Tongue (tissue), 2 donors: ENCODE data around the gene SF3B2. TPM values are rescaled to one million over a fixed set of nuclear protein-coding genes. Genes with fewer than 3 reads are reported as not detected.
A peak's percentile ranks its signal among the peaks of the same experiment; 100 is the strongest.
"Not testable (repeated sequence)": the region's sequence is repeated elsewhere in the genome, so short reads cannot be mapped to it uniquely, and the experiment has no call there.

Experiments
- DNase-seq: peaks from one replicate; pipeline ENCODE4 v3.0.0-alpha.2; 2015
- total RNA-seq: library from RNA; depleted of rRNA; stranded (reverse); fragments of >200 nt; gene quantifications from one replicate; pipeline ENCODE4 v1.2.3, GENCODE V29; 2014

Gene SF3B2, protein sequence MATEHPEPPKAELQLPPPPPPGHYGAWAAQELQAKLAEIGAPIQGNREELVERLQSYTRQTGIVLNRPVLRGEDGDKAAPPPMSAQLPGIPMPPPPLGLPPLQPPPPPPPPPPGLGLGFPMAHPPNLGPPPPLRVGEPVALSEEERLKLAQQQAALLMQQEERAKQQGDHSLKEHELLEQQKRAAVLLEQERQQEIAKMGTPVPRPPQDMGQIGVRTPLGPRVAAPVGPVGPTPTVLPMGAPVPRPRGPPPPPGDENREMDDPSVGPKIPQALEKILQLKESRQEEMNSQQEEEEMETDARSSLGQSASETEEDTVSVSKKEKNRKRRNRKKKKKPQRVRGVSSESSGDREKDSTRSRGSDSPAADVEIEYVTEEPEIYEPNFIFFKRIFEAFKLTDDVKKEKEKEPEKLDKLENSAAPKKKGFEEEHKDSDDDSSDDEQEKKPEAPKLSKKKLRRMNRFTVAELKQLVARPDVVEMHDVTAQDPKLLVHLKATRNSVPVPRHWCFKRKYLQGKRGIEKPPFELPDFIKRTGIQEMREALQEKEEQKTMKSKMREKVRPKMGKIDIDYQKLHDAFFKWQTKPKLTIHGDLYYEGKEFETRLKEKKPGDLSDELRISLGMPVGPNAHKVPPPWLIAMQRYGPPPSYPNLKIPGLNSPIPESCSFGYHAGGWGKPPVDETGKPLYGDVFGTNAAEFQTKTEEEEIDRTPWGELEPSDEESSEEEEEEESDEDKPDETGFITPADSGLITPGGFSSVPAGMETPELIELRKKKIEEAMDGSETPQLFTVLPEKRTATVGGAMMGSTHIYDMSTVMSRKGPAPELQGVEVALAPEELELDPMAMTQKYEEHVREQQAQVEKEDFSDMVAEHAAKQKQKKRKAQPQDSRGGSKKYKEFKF
- total RNA-seq, result 95.4 TPM

DNA sequence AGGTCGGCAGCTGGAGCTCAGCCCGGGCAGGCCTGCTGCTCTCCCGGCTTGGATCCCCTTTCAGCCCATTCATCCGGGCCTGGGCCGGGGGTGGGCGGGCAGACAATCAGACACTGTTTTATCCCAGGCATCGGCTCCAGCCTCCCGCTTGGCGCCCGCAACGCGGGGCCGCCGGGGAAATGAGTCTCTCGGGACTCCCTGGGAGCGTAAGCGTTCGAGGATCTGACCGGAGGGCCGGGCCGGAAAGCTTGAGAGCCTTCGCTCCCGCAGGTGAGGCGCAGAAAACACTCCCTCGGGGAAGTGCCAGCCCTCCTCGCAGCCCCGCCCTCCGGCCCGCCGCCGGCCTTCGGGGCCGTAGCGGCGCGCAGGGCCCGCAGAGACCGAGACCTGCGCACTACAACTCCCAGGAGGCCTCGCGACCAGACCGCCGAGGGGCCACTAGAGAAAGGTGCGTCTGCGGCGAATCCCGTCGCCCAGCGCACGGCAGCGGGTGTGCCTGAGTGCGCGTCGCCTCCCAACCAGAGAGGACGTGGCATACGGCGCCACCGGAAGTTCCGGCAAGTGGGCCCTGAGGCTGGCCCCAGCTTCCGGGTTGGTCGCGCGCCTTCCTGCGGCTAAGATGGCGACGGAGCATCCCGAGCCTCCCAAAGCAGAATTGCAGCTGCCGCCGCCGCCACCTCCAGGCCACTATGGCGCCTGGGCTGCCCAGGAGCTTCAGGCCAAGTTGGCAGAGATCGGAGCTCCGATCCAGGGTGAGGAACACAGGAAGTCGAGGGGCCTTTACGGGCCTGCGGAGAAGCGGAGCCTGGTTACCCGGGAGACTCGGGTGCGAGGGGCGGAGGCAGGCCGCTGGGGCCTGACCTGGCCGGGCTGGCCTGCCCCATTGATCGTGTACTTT lies at the start of gene SF3B2:
TSS of gene SF3B2 (plus strand) at position 599 of the 898 bp plus-strand sequence. CDS start at position 620, 21 bp downstream.
- DNase-seq, result peak; percentile 98

DNA sequence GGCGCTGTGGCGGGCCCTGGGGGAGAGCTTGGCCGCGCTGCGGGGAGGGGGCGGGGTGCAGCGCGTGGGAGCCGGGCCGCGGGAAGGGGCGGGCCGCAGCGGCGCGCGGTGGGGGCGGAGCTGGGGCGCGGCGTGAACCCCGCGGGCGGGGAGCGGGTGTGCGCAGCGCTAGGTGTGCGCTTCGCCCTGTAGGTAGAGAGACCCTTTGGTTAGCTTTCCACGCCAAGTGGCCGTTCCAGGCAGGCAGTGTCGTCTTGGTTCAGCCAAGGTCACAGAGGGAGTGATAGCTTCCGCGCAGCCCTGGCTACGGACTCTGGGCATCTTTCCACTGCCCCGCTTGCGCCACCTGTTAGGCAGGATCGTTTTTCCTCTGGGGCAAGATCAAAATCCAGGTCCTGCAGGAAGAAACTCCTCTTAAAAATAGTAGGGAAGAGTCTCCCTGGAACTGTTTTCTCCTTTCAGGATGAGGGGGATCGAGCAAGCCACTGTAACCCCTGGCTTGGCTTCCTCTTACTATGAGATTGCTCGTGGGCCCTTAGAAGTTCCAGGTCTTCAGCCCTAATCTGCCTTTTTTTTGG lies 49.4 kb upstream of the SF3B2 start:
- DNase-seq, result peak; percentile 68

DNA sequence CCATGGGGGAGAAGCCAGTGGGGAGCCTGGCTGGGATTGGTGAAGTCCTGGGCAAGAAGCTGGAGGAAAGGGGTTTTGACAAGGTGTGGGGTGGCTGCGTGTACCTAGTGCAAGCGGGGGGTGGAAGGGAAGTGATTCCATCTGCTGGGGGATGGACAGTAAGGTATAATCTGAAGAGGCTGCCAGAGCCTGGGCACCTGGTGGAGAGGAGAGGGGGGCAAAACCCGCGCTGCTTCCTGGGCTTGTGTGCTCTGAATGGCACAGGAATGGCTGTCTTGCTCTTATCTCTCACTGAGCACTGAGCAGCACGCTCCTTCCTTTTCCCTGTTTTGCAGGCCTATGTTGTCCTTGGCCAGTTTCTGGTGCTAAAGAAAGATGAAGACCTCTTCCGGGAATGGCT lies 48.9 kb upstream of the SF3B2 start:
- DNase-seq, result no peak

DNA sequence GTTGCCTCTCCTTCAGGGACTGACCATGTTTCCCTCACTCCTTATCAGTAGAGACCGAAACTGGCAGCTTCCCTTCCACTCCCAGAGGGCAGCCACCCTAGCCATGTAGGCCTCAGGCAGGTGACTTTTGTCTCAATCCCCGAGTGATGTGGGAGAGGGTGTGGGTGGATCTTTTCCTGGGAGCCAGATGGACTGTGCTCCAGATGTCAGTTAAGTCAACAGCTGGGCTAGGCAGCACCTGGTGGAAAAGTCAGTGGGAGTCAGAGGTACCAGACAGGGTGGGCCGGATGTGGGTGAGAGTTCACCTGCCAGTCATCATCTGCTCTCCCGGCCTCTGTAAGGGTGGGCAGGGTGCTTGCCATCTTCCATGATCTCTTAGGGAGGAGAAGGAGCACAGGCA lies 48.0 kb upstream of the SF3B2 start:
- DNase-seq, result no peak

DNA sequence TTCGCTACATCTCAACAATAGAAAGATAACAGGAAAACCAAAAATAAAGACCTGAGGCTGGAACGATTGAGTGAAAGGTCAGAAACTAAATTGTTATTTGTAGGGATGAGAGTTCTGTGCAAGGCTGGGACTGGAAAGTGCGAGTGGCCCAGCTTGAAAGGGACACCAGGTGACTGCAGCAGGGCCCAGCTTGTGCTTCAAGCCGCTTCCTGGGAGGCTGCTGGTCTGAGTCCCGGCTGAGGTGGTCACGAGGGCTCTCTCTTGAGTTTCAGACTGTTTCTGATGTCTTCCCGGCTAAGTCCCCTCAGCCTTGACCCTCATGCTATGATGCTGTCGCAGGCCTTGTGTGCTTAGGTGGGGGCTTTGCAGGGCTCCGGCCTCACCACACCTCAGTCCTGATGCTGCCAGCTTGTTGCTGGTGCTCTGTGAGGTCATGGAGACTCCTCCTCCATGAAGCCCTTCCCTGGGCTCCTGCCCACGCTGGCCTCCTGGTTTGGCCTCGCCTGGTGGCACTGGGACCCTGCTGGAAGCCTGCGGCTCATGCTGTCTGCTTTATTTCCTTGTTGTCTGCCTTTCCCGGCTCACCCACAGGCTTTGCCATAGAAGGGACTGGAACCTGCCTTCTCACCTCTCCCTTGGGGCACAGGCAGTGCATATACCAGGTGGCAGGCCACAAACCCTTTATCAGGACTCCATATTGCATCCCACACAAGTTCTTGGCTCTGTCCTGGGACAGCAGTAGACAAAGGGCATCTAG lies 45.9 kb upstream of the SF3B2 start:
- DNase-seq, result no peak

DNA sequence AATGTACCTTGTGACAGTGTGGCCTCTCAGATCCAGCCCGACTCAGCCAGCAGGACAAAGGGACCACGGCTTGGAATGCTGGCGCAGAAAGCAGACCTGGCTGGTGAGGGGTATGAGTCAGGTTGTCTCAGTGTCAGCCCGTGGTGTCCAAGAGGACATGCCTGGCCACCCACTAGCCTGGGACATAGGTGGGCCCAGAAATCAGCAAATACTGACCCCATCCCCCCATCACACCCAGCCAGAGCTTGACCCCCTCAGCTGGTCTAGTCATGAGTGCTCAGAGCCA lies 45.3 kb upstream of the SF3B2 start:
- no peak for DNase-seq

DNA sequence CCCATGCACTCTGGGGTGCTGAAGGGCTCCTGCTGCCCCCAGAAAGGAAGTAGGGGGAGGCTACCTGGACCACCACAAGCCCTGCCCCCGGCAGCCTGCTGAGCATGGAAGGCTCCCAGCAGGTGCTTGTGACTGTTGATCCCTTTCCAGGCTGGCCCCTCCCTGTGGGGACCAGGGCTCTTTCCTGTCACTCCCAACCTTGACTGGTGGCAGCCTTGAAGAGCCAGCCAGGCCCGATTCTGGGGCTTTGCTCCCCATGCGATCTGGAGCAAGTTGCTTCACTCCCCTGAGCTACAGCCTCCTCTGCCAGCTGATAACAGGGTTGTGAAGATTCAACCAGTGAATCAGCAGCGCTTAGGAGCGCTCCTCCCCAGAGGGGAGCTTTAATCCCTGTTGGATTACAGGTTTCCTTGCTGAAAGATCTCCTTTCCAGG lies 44.9 kb upstream of the SF3B2 start:
- DNase-seq, result no peak

DNA sequence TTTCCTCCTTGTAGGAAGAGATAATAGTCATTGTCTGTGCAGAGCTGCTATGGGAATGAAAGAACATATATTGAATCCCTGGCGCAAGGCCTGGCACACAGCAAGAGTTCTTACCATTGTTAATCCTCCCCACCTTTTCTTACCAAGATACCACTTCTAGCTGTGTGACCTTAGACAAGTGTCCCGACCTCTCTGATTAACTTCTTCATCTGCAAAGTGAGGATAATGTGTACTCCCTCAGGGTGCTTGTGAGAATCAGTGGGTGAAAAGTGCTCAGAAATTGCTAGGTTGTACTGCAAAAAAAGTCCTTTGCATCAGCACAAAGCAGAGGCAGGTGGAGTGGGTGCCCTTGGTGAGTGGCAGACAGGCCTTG lies 44.1 kb upstream of the SF3B2 start:
- DNase-seq, result no peak

DNA sequence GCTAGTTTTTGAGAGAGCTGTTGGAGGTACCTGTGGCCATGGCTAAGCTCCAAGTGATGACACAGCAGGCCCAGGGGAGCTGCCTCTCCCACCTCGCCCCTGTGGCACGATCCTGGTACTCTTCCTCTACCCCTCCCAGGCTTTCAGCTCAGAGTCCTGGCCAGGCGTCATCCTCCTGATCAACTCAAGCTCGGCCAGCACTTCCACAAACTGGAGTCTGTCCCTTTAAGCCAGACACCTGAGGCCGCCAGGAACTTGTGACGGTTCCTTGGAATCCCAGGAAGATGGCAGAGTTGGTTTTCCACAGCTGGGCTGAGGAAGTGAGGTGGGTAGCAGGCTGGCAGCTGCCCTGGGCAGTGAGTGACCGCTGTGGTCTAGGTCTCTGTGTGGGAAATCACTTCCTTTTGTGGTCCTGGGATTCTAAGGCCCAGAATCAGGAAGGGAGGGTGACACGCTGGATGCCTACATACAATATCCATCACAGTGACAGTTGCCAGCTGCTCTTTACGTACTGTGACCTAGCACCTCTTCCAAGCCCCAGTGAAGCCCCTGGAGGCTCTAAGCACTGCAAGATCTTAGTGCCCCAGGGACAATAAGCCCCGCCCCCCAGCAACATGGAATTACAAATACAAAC lies 43.6 kb upstream of the SF3B2 start:
- DNase-seq, result no peak

DNA sequence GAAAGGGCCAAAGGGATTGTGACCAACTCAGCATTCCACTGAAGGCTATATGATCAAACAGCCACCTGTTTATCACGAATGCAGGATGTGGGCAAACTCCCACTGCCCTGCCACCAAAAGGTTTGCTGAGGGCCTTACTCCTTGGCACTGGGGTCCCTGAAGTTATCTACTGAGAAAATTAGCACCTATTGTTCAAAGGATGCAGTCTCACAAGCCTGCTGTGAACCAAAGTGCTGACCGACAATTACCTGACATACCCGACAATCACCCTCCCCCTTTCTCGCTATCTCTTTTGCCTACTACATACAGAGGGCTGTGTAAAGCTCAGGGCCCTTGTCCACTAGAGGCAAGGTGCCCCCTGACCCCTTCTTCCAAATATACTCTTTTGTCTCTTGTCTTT lies 42.1 kb upstream of the SF3B2 start:
- DNase-seq, result not testable (repeated sequence)

DNA sequence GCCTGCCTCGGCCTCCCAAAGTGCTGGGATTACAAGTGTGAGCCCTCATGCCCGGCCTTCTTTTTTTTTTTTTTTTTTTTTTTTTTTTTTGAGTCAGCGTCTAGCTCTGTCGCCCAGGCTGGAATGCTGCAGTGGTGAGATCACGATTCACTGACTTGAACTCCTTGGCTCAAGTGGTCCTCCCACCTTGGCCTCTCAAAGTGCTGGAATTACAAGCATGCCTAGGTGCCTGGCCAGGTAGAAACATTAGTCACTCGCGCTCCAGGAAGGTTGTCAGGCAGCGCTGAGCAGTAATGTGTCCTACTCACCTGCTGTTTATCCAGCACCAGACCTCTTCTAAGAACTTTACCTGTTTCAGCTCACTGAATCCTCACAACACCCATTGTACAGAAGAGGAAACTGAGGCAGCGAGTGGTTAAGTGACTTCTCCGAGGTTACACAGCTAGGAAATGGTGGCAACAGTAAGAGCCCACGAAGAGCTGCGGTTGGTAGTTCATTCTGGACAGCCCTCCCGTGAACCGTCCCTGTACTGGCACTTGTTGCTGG lies 40.9 kb upstream of the SF3B2 start:
- no peak for DNase-seq

DNA sequence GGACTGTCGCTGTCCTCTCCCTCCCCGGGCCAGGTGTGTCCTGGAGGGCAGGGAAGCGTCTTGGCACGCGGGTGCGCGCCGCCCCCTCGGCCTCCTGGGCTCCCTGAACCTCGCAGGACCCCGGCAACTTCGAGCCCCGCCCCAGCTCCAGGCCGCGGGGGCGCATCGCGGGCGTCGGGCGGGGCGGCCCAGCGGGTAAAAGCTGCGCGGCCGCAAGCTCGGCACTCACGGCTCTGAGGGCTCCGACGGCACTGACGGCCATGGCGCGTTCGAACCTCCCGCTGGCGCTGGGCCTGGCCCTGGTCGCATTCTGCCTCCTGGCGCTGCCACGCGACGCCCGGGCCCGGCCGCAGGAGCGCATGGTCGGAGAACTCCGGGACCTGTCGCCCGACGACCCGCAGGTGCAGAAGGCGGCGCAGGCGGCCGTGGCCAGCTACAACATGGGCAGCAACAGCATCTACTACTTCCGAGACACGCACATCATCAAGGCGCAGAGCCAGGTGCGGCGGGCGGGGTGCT lies 40.3 kb upstream of the SF3B2 start, which contains the start of gene CST6:
TSS of gene CST6 (plus strand) at position 224 of the 519 bp plus-strand sequence. CDS start at position 261, 37 bp downstream.
- DNase-seq, result no peak

DNA sequence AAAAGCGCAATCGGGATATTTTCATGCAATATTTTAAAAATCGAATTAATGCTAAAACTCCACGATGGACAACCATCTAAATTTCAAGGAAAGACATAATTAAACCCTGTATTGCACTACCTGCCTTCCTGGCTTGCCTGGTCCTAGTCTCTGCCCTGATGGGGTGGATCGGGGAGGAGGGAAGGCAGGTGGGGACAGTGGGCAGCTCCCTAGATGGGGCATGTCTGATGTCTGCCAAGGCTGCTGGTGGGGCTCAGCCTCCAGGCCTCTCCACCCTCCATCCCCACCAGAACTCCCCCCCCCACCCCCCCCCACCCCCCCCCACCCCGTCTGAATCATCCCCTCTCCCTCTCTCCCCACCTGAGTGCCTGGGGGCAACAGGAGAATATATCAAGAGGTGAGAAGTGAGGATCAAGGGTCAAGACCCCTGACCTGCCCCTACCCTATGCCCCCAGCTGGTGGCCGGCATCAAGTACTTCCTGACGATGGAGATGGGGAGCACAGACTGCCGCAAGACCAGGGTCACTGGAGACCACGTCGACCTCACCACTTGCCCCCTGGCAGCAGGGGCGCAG lies 39.7 kb upstream of the SF3B2 start:
- no peak for DNase-seq

DNA sequence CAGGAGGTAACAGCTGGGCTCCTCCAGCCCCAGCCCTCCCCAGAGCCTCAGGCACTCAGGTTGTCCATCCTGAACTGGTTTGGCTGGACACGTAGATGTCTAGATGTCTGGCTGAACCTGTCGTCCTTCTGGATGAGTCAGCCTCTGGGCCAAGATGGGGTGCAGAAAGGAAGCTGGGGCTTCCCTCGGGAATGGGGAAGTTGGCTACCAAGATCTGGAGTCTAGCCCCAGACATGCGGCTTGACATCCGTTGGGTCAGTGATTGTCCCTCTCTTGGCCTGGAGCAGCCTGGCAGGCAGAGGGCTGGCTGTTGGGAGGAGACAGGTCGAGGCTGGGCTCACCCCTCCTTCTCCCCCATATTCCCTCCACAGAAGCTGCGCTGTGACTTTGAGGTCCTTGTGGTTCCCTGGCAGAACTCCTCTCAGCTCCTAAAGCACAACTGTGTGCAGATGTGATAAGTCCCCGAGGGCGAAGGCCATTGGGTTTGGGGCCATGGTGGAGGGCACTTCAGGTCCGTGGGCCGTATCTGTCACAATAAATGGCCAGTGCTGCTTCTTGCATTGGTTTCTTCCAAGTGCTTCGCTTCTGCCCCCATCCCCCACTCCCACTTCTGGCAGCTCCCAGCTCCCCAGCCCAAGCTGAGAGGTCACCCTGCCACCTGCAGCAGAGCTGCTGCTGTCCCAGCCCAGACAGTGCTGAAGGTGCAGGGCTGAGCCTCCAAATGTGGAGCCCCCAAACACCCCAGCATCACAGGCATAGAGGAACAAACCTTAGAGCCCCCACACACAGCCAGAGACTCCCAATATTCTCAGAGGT lies 39.0 kb upstream of the SF3B2 start:
- no peak for DNase-seq

DNA sequence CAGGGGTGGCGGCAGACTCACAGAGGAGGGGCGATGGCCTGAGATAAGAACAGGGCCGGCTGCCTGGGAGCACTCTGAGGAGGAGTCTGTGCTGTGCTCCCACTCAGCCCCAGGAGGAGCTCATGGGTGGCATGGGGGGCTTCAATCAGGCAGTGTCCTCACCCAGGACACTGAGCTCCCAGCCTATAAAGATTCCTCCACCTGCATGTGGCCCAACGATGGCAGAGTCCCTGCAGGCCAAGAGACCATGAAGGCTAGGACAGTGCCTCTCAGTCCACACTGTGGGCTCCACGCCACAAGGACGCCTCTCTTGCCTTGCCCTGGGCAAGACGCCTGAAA lies 38.4 kb upstream of the SF3B2 start:
- no peak for DNase-seq

DNA sequence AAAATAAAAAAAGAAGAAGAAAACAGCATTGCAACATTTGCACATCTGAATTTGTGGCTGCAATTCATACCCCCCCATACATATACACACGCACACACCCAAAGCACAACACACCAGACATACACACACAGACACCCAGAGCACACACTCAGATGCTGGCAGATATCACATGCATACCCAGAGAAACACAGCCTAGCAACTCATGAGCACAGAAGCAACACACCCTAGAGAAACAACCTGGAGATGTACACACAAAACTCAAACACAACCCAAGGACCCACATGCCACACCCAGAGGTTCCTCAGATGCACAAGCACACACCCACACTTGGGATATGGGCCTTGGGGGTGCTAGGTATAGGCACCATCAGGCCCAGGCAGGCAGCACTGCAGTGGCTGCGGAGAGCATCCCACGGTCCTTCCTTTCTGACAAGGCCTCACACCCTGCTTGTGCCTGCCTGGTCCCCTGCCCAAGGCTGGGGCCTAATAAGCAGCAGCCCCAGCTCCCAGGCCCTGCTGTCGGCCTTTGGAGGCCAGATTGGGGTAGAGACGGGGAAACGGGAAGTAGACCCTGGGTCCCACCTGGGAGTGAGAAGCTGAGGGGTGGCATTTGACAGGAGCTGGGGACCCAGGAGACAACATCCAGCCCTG lies 37.2 kb upstream of the SF3B2 start:
- DNase-seq, result no peak

DNA sequence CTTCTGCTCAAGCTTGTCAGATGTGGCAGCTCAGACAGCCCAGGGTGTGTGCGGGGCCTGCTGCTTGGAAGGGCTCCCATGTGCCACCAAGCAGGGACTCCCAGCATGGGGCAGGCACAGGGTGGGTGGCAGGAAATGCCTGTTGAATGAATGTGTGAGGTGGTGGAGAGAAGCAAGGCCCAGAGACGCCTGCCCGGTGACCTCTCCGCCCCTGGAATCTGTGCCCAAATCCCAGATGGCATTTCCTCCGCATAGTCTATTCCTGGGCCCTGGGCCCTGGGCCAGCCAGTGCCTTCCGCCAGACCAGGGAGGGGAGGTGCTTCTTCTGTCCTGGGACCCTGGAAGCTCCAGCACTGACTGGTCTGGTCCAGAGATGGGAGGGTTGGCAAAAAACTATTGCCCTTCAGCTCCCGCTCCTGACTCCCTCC lies 36.7 kb upstream of the SF3B2 start:
- peak; percentile 11 for DNase-seq
